ENCODE results near the gene GNAT2. TPM values are rescaled to one million over a fixed set of nuclear protein-coding genes. Genes with fewer than 3 reads are reported as not detected.

GNAT2 gene
- total RNA-seq, 4 donors from 2014 or later = not detected

DNA sequence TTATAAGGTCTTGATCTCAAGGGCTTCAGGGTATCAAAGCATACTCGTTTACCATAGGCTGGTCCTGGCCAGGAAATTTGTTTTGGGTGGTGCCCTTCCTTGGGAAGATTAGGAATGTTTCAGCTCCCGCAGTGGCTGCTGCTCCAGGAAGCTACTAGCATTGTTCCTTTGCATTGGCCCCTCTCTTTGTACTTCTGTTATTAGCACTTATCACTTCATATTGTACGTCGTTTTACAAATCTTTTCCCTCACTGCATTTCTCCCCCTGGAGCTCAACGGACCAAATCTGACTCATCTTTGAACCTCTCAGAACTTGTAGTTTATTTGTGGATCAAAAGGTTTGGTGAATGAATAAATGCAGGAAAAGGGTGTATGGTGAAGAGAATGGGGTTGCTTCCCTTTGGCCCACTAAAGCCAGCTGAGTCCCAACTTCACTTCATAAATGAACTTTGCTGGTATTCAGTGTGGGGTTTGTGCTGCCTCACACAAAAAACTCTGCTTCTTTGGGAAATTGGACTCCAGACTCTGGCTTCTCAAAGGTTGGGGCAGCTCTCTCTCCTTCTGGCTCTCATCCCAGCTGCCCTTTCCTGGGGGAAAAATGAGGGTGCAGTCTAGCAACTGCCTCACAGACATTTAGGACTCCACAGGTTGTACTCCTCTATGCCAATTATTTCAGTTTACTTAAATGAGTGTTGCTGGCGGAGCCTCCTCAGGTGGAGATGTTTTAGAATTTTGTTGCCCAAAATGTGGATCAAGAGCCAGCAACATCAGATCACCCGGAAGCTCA, 5.9 kb downstream of the GNAT2 start:
- H3K9me3 ChIP-seq = no peaks in the 10 kb centered on the region
- H3K27me3 ChIP-seq = no peaks in the 10 kb centered on the region
- no peak overlapping the region for H3K27ac ChIP-seq
- no peak for DNase-seq
- TF ChIP-seq POLR2A (IDR thresholded peaks at IDR 0.05) (no peak), POLR2AphosphoS5 (IDR thresholded peaks at IDR 0.05) (no peak), EP300 (IDR thresholded peaks at IDR 0.05; ENCODE audit: low read depth) (no peak)
- TF ChIP-seq, protein P1, sequence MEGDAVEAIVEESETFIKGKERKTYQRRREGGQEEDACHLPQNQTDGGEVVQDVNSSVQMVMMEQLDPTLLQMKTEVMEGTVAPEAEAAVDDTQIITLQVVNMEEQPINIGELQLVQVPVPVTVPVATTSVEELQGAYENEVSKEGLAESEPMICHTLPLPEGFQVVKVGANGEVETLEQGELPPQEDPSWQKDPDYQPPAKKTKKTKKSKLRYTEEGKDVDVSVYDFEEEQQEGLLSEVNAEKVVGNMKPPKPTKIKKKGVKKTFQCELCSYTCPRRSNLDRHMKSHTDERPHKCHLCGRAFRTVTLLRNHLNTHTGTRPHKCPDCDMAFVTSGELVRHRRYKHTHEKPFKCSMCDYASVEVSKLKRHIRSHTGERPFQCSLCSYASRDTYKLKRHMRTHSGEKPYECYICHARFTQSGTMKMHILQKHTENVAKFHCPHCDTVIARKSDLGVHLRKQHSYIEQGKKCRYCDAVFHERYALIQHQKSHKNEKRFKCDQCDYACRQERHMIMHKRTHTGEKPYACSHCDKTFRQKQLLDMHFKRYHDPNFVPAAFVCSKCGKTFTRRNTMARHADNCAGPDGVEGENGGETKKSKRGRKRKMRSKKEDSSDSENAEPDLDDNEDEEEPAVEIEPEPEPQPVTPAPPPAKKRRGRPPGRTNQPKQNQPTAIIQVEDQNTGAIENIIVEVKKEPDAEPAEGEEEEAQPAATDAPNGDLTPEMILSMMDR (IDR thresholded peaks at IDR 0.05) = no peak
- in situ Hi-C loops (cut with MboI; ENCODE audit: low pct_ligation_motif_present in 1 of 4, low pct_unique_long_range_greater_than_20kb in 1 of 4, low sequenced_read_pairs in 3 of 4) = no loop called here
- intact Hi-C loops (cut with DNase I; ENCODE audit: low total_unique reads) = no loop called here
- no peaks in the 10 kb centered on the region for H3K36me3 ChIP-seq
- no peak overlapping the region for H3K4me3 ChIP-seq
- peaks cover 0 to 5% (median 3%) of the 10 kb centered on the region in 4 donors for H3K4me1 ChIP-seq
- 54 to 67% methylated on average over 4 to 7 of the region's 7 CpGs for WGBS, 2 donors (ENCODE audit: low coverage in 1 of 2)

DNA sequence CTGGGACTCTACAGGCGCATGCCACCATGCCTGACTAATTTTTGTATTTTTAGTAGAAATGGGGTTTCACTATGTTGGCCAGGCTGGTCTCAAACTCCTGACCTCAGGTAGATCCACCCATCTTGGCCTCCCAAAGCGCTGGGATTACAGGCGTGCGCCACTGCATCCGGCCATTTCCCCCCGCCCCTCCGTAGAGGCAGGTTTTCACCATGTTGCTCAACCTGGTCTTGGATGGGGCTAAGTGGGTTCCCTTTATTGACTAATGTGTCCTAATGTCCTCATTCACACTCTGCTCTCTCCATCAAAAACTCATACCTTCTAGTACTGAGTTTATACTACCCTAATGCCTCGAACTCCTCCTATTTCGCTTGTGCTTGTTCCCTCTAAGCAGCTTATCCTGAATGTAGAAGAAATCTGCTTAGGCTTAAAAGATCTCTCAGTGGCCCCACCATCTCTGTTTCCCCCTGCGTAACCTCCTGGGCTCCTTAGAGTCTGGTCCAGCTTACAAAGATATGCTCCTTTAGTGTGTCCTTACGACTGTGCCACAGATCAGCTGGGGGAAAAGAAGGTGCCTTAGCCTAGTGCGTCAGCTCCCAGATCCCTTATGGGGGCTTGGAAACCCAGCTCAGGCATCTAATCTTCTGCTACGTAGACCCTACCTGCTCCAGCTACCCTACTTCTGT, 8.0 kb downstream of the GNAT2 start:
- H3K27ac ChIP-seq = no peak overlapping the region
- TF ChIP-seq POLR2A (IDR thresholded peaks at IDR 0.05) (no peak), POLR2AphosphoS5 (IDR thresholded peaks at IDR 0.05) (no peak), EP300 (IDR thresholded peaks at IDR 0.05; ENCODE audit: low read depth) (no peak)
- TF ChIP-seq, protein P1 (IDR thresholded peaks at IDR 0.05) = no peak
- no peaks in the 10 kb centered on the region for H3K9me3 ChIP-seq
- in situ Hi-C loops (cut with MboI; ENCODE audit: low pct_ligation_motif_present in 1 of 4, low pct_unique_long_range_greater_than_20kb in 1 of 4, low sequenced_read_pairs in 3 of 4) = no loop called here
- intact Hi-C loops (cut with DNase I; ENCODE audit: low total_unique reads) = no loop called here
- no peaks in the 10 kb centered on the region for H3K36me3 ChIP-seq
- DNase-seq = no peak
- no peak overlapping the region for H3K4me3 ChIP-seq
- 96 to 100% methylated on average over 1 to 13 of the region's 13 CpGs for WGBS, 2 donors (ENCODE audit: low coverage in 1 of 2)
- no peaks in the 10 kb centered on the region for H3K27me3 ChIP-seq
- H3K4me1 ChIP-seq = no peaks in the 10 kb centered on the region

- no peaks in the 10 kb centered on the region for H3K4me1 ChIP-seq
- no peaks in the 10 kb centered on the region for H3K36me3 ChIP-seq
- no peak for TF ChIP-seq POLR2AphosphoS5 (IDR thresholded peaks at IDR 0.05)
- no peak for TF ChIP-seq EP300 (IDR thresholded peaks at IDR 0.05; ENCODE audit: low read depth)
- TF ChIP-seq, protein P1 (IDR thresholded peaks at IDR 0.05) = no peak
- TF ChIP-seq POLR2A (IDR thresholded peaks at IDR 0.05) = no peak
- no peaks in the 10 kb centered on the region for H3K9me3 ChIP-seq
- no peak for DNase-seq
- H3K27me3 ChIP-seq = no peaks in the 10 kb centered on the region
- H3K4me3 ChIP-seq = no peak overlapping the region
- in situ Hi-C loops (cut with MboI; ENCODE audit: low pct_ligation_motif_present in 1 of 4, low pct_unique_long_range_greater_than_20kb in 1 of 4, low sequenced_read_pairs in 3 of 4) (no loop called here), intact Hi-C loops (cut with DNase I; ENCODE audit: low total_unique reads) (no loop called here)
- 80 to 83% methylated on average over 1 to 3 of the region's 3 CpGs for WGBS, 2 donors (ENCODE audit: low coverage in 1 of 2)
- no peak overlapping the region for H3K27ac ChIP-seq
Measured at GRCh38 chr1:109610609-109611307, 8.7 kb downstream of the GNAT2 start.

DNA sequence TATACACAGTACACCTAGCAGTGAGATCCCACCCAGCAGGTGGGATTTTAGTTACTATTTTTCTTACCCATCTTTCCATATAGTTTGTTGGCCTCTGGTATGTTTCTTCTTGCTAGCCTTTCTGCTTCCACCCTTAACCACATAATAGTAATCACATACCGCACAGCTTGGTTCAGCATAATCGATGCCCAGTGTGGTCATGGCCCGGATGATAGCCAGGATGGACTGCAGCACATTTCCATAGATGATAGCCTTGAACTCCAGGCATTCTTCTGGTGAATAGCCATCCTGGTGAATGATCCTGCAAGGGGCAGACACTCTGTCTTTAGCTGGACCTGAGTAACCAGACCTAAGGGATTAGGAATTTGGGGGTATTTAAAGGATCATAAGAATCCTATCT, 9.5 kb downstream of the GNAT2 start:
- H3K27ac ChIP-seq = no peak overlapping the region
- no peak for TF ChIP-seq POLR2AphosphoS5 (IDR thresholded peaks at IDR 0.05)
- no peak for TF ChIP-seq POLR2A (IDR thresholded peaks at IDR 0.05)
- H3K27me3 ChIP-seq = no peaks in the 10 kb centered on the region
- intact Hi-C loops (cut with DNase I; ENCODE audit: low total_unique reads) = no loop called here
- no peak overlapping the region for H3K4me3 ChIP-seq
- no peaks in the 10 kb centered on the region for H3K9me3 ChIP-seq
- H3K4me1 ChIP-seq = no peaks in the 10 kb centered on the region
- WGBS, 2 donors (ENCODE audit: low coverage in 1 of 2) = 94% methylated on average over 3 of the region's 3 CpGs; no CpG with 5 or more reads in 1 of the 2 donors
- H3K36me3 ChIP-seq = no peaks in the 10 kb centered on the region
- in situ Hi-C loops (cut with MboI; ENCODE audit: low pct_ligation_motif_present in 1 of 4, low pct_unique_long_range_greater_than_20kb in 1 of 4, low sequenced_read_pairs in 3 of 4) = no loop called here
- no peak for DNase-seq
